Fibroblast of lung (primary cell): Measurements from ENCODE around the gene CHD2. TPM values are rescaled to one million over a fixed set of nuclear protein-coding genes. Genes with fewer than 3 reads are reported as not detected.
A peak's percentile ranks its signal among the peaks of the same experiment; 100 is the strongest.

Source experiments
- DNase-seq, 2 donors: peaks; one replicate each; pipeline versions ENCODE4 v3.0.0 to v3.0.0-alpha.2; 2010; ENCODE audit warnings: low read depth in 2 of 2
- H2AFZ ChIP-seq: 2 replicates; pipeline ENCODE4 v1.5.1; 2012; ENCODE audit warnings: low read length, control low read depth, inconsistent platforms
- H3K27ac ChIP-seq: 2 replicates; pipeline ENCODE4 v1.5.1; 2011; ENCODE audit warnings: low read length, control low read depth; ENCODE audit not compliant: insufficient read depth
- H3K27me3 ChIP-seq: 2 replicates; pipeline ENCODE4 v1.5.1; 2011; ENCODE audit warnings: mild to moderate bottlenecking, low read length; ENCODE audit not compliant: control insufficient read depth, insufficient read depth
- H3K36me3 ChIP-seq: 2 replicates; pipeline ENCODE4 v1.5.1; 2011; ENCODE audit warnings: low read length; ENCODE audit not compliant: control insufficient read depth, insufficient read depth
- H3K4me1 ChIP-seq: 2 replicates; pipeline ENCODE4 v1.5.1; 2011; ENCODE audit warnings: low read length; ENCODE audit not compliant: control insufficient read depth, insufficient read depth; ENCODE audit errors: extremely low read depth
- H3K4me2 ChIP-seq: 2 replicates; pipeline ENCODE4 v1.5.1; 2011; ENCODE audit warnings: low read length, control low read depth; ENCODE audit not compliant: insufficient read depth; ENCODE audit errors: extremely low read depth
- H3K4me3 ChIP-seq, 4 experiments: fragments of 200-600 bp in 1 of 4; sonication (generic) in 1 of 4; replicated peaks in 1 of 4; 2 replicates each; pipeline ENCODE4 v1.5.1; 2011 to 2016; ENCODE audit warnings: low read length in 4 of 4, low read depth in 3 of 4, mild to moderate bottlenecking in 3 of 4, control low read depth in 2 of 4, inconsistent platforms in 1 of 4, mixed read lengths in 1 of 4; ENCODE audit not compliant: insufficient read depth in 1 of 4; ENCODE audit errors: control extremely low read depth in 1 of 4
- H3K79me2 ChIP-seq: 2 replicates; pipeline ENCODE4 v1.5.1; 2012; ENCODE audit warnings: mild to moderate bottlenecking, low read length, inconsistent platforms; ENCODE audit not compliant: control insufficient read depth, insufficient read depth
- H3K9ac ChIP-seq: 2 replicates; pipeline ENCODE4 v1.5.1; 2011; ENCODE audit warnings: mild to moderate bottlenecking, low read length, control low read depth; ENCODE audit not compliant: insufficient read depth
- H3K9me3 ChIP-seq: 2 replicates; pipeline ENCODE4 v1.5.1; 2012; ENCODE audit warnings: low read depth, low read length; ENCODE audit not compliant: control insufficient read depth, insufficient read depth
- H4K20me1 ChIP-seq: 2 replicates; pipeline ENCODE4 v1.5.1; 2011; ENCODE audit warnings: low read length; ENCODE audit not compliant: control insufficient read depth, insufficient read depth; ENCODE audit errors: extremely low read depth
- CTCF ChIP-seq, 2 donors: IDR thresholded peaks in 1 of 2; conservative IDR thresholded peaks in 1 of 2; 1 replicate in 1 of 2; 2 replicates in 1 of 2; pipeline ENCODE4 v1.5.1; 2011 to 2012; ENCODE audit warnings: low read length in 2 of 2, control low read depth in 1 of 2, inconsistent platforms in 1 of 2, low read depth in 1 of 2, mild to moderate bottlenecking in 1 of 2
- EZH2 ChIP-seq: IDR thresholded peaks from 2 replicates; pipeline ENCODE4 v1.5.1; 2012; ENCODE audit warnings: low read length, control low read depth, mild to moderate bottlenecking; ENCODE audit errors: missing control alignments
- polyA plus RNA-seq, 2 donors: library from polyadenylated mRNA; depleted of rRNA in 1 of 2; stranded (reverse) in 1 of 2; unstranded in 1 of 2; fragments of >200 nt; gene quantifications; 2 replicates each; pipeline ENCODE4 v1.2.1, GENCODE V29; 2011 to 2012; ENCODE audit warnings: missing spikeins in 1 of 2
- total RNA-seq: library from RNA; depleted of rRNA; stranded (reverse); fragments of >200 nt; gene quantifications from 2 replicates; pipeline ENCODE4 v1.2.1, GENCODE V29; 2014

CHD2 gene
- total and polyA plus RNA-seq, 2 donors (not counting 1 experiment from before 2014, with no cell fraction given), result 36.5 to 92.5 TPM

- peaks cover 16% of the 10 kb centered on the region for H3K27me3 ChIP-seq
- peak overlapping the region; percentile 93 for H3K4me2 ChIP-seq
- H3K36me3 ChIP-seq, result no peaks in the 10 kb centered on the region
- no peaks in the 10 kb centered on the region for H3K4me1 ChIP-seq
- peak overlapping the region; percentile 45 to 85 (median 66) for H3K4me3 ChIP-seq
- peak overlapping the region; percentile 13 for H2AFZ ChIP-seq
- TF ChIP-seq EZH2, result no peak
- TF ChIP-seq CTCF (conservative IDR thresholded peaks at IDR 0.05 in 1 of 2, IDR thresholded peaks at IDR 0.05 in 1 of 2; ENCODE audit: low read depth in 1 of 2, low read length in 2 of 2), result no peak
- H3K9me3 ChIP-seq, result no peaks in the 10 kb centered on the region
- H3K9ac ChIP-seq, result peak overlapping the region; percentile 16
- DNase-seq, result peak; percentile 51 to 66
- no peak overlapping the region for H3K27ac ChIP-seq
- no peaks in the 10 kb centered on the region for H4K20me1 ChIP-seq
- no peaks in the 10 kb centered on the region for H3K79me2 ChIP-seq
These were observed 171.9 kb downstream of the CHD2 start for GRCh38 chr15:93072011-93072410.

- Histone ChIP-seq H3K27me3 (peaks cover 16% of the 10 kb centered on the region), H4K20me1 (no peaks in the 10 kb centered on the region), H3K4me3 (peak overlapping the region; percentile 45 to 85 (median 66)), H3K9me3 (no peaks in the 10 kb centered on the region), H3K27ac (no peak overlapping the region), H3K9ac (peak overlapping the region; percentile 16), H2AFZ (peak overlapping the region; percentile 13), H3K79me2 (no peaks in the 10 kb centered on the region), H3K4me2 (peak overlapping the region; percentile 93), H3K4me1 (no peaks in the 10 kb centered on the region), H3K36me3 (no peaks in the 10 kb centered on the region)
- peak; percentile 58 to 71 for DNase-seq
- TF ChIP-seq EZH2, result no peak
These were observed 172.6 kb downstream of the CHD2 start for GRCh38 chr15:93072411-93073394.

- peak overlapping the region; percentile 55 for H3K4me2 ChIP-seq
- DNase-seq, result no peak
- peak overlapping the region in 1 of 4 experiments; percentile 85 for H3K4me3 ChIP-seq
- no peak overlapping the region for H2AFZ ChIP-seq
- H3K79me2 ChIP-seq, result no peaks in the 10 kb centered on the region
- no peaks in the 10 kb centered on the region for H3K36me3 ChIP-seq
- TF ChIP-seq CTCF (conservative IDR thresholded peaks at IDR 0.05 in 1 of 2, IDR thresholded peaks at IDR 0.05 in 1 of 2; ENCODE audit: low read depth in 1 of 2, low read length in 2 of 2), result no peak
- no peak for TF ChIP-seq EZH2
- no peaks in the 10 kb centered on the region for H3K9me3 ChIP-seq
- H4K20me1 ChIP-seq, result no peaks in the 10 kb centered on the region
- H3K9ac ChIP-seq, result no peak overlapping the region
- no peaks in the 10 kb centered on the region for H3K4me1 ChIP-seq
- no peak overlapping the region for H3K27ac ChIP-seq
- peaks cover 16% of the 10 kb centered on the region for H3K27me3 ChIP-seq
These were observed 173.4 kb downstream of the CHD2 start for GRCh38 chr15:93073465-93073952.
